ENCODE measurements around the gene AQP5. TPM values are rescaled to one million over a fixed set of nuclear protein-coding genes. Genes with fewer than 3 reads are reported as not detected.

AQP5 gene
- total and polyA plus RNA-seq, 2 donors (not counting 3 experiments of a cell fraction or from before 2014, with no cell fraction given) = 0.95 to 2.3 TPM

DNA sequence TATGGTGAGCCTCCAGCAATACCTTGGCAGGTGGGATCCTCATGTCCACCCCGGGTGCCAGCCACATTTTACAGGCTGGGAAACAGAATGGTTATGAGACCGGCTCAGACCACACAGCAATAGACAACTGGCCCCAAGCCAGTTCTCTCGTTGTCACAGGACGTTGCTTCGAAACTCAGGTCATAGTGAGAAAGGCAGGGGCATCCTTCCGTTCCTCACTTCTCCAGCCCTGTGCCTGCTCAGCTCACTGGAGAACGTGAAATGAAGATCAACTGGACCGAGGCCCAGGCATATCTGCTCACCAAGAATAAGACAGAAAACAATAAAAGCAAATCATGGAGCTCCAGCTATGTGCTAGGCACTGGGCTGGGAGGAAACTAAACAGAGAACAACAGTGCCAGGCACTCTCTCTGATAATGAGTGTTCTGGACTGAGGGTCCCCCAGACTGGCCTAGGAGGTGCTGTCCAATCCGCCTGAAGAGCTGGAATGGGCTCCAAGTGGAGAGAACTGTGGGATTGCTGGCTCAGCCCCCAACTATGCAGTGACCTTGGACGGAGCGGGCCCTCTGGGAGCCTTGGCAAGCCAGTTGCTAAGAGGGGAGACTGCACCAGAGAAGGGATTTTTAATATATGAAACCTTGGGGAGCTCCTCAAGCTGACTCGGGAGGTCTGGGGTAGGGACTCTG, 39.2 kb upstream of the AQP5 start:
- no peaks in the 10 kb centered on the region for H3K9me1 ChIP-seq (replicated peaks; ENCODE audit: control insufficient read depth, extremely low read depth, insufficient read depth, low read length)
- no peak for FAIRE-seq
- no peaks in the 10 kb centered on the region for H3K36me3 ChIP-seq (ENCODE audit: control insufficient read depth in 2 of 2, extremely low read depth in 1 of 2, insufficient read depth in 2 of 2, low read length in 2 of 2)
- ChIA-PET POLR2A (interaction anchor here (0.7 kb wide), 1 partner anchor 15 kb away, joined by 3 read pairs; no protein-coding TSS in a partner anchor), CTCF (interaction anchor here (0.8 to 2.3 kb wide), 4 partner anchors 23 to 56 kb away, joined by 3 to 6 read pairs (median 4); no protein-coding TSS in a partner anchor)
- no TSS peak for BruUV-seq (replicated peaks)
- no peak overlapping the region for H3K4me3 ChIP-seq (replicated peaks in 1 of 3; ENCODE audit: insufficient read depth in 1 of 3, low read depth in 1 of 3, low read length in 3 of 3)
- no peaks in the 10 kb centered on the region for H3K79me2 ChIP-seq (ENCODE audit: control insufficient read depth, insufficient read depth, low read length)
- H3K9me3 ChIP-seq (replicated peaks; ENCODE audit: control insufficient read depth, insufficient read depth, low read length) = no peaks in the 10 kb centered on the region
- TF ChIP-seq, protein P1, sequence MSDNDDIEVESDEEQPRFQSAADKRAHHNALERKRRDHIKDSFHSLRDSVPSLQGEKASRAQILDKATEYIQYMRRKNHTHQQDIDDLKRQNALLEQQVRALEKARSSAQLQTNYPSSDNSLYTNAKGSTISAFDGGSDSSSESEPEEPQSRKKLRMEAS (IDR thresholded peaks at IDR 0.05; ENCODE audit: insufficient read depth, insufficient read length) = no peak
- TF ChIP-seq EZH2 (IDR thresholded peaks at IDR 0.05; ENCODE audit: borderline replicate concordance, low read depth, low read length, severe bottlenecking) (no peak), POLR2A (IDR thresholded peaks at IDR 0.05; ENCODE audit: low read depth, low read length) (no peak), JUN (IDR thresholded peaks at IDR 0.05; ENCODE audit: borderline replicate concordance, insufficient read depth, insufficient read length, low read depth) (no peak), FOS (IDR thresholded peaks at IDR 0.05; ENCODE audit: borderline replicate concordance, insufficient read depth, low read length) (no peak), POLR2AphosphoS5 (IDR thresholded peaks at IDR 0.05; ENCODE audit: insufficient read depth, low read depth, low read length) (no peak), CTCF (IDR thresholded peaks at IDR 0.05; ENCODE audit: extremely low read depth in 1 of 2, insufficient read depth in 1 of 2, low read depth in 1 of 2, low read length in 2 of 2) (no peak), MYC (IDR thresholded peaks at IDR 0.05; ENCODE audit: low read depth, low read length) (no peak), GATA2 (IDR thresholded peaks at IDR 0.05; ENCODE audit: insufficient read depth, insufficient read length, low read depth, low read length) (no peak)
- intact Hi-C loops (cut with micrococcal nuclease) = no loop called here
- no peaks in the 10 kb centered on the region for H4K20me1 ChIP-seq (replicated peaks; ENCODE audit: control insufficient read depth, extremely low read depth, insufficient read depth, low read length)
- H3K4me2 ChIP-seq (ENCODE audit: insufficient read depth, low read length) = no peak overlapping the region
- dilution Hi-C loops (cut with MboI; ENCODE audit: extremely low pct_ligation_motif_present, low sequenced_read_pairs) = no loop called here
- no peak for DNase-seq (ENCODE audit: low read depth, low spot score)
- peaks cover 16% of the 10 kb centered on the region for H3K4me1 ChIP-seq (ENCODE audit: control insufficient read depth, extremely low read depth, insufficient read depth, low read length)
- no peak overlapping the region for H3K27ac ChIP-seq (ENCODE audit: insufficient read depth, low read depth, low read length)
- H2AFZ ChIP-seq (ENCODE audit: low read depth, low read length) = no peak overlapping the region
- no peaks in the 10 kb centered on the region for H3K27me3 ChIP-seq (ENCODE audit: control insufficient read depth in 2 of 2, insufficient read depth in 2 of 2, low read length in 2 of 2)
- no peak overlapping the region for H3K9ac ChIP-seq (replicated peaks; ENCODE audit: extremely low read depth, insufficient read depth, low read length)

All from endothelial cell of umbilical vein (primary cell).